Measurements from ENCODE around the gene SMAD1.

Gene SMAD1

DNA sequence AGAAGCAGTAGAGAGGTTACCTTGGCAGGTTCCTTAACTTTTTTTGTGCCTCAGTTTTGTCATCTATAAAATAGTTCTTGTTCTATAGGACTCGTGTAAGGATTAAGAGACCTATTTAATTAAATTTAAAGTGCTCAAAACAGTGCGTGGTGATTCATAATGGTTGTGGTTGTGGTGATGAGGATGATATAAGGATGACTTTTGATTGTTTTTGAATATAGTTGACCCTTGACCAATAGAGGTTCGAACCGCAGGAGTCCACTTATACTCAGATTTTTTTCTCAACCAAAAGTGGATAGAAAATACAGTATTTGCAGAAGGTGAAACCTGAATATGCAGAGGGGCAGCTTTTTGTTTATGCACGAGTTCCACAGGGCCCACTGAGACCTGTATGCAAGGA lies 14.6 kb downstream of the SMAD1 start:
- no peaks in the 10 kb centered on the region for H4K20me1 ChIP-seq (ENCODE audit: insufficient read depth)
- H3K27ac ChIP-seq = no peak overlapping the region
- H3K4me1 ChIP-seq (ENCODE audit: low read depth, poor library complexity, severe bottlenecking) = peaks cover 37% of the 10 kb centered on the region
- no peaks in the 10 kb centered on the region for H3K27me3 ChIP-seq (ENCODE audit: insufficient read depth, low read depth)
- H3K79me2 ChIP-seq (ENCODE audit: insufficient read depth, low read depth) = peaks cover 66% of the 10 kb centered on the region
- H3K4me2 ChIP-seq = no peak overlapping the region
- no peak overlapping the region for H3K4me3 ChIP-seq (IDR thresholded peaks at IDR 0.05; ENCODE audit: insufficient read depth, low read depth, low read length)
- H2AFZ ChIP-seq (ENCODE audit: low read depth) = no peak overlapping the region
- no peaks in the 10 kb centered on the region for H3K36me3 ChIP-seq (ENCODE audit: insufficient read depth)
- TF ChIP-seq, protein P1, sequence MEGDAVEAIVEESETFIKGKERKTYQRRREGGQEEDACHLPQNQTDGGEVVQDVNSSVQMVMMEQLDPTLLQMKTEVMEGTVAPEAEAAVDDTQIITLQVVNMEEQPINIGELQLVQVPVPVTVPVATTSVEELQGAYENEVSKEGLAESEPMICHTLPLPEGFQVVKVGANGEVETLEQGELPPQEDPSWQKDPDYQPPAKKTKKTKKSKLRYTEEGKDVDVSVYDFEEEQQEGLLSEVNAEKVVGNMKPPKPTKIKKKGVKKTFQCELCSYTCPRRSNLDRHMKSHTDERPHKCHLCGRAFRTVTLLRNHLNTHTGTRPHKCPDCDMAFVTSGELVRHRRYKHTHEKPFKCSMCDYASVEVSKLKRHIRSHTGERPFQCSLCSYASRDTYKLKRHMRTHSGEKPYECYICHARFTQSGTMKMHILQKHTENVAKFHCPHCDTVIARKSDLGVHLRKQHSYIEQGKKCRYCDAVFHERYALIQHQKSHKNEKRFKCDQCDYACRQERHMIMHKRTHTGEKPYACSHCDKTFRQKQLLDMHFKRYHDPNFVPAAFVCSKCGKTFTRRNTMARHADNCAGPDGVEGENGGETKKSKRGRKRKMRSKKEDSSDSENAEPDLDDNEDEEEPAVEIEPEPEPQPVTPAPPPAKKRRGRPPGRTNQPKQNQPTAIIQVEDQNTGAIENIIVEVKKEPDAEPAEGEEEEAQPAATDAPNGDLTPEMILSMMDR (conservative IDR thresholded peaks at IDR 0.05; ENCODE audit: low read depth, low read length) = no peak
- no peak overlapping the region for H3K9ac ChIP-seq

DNA sequence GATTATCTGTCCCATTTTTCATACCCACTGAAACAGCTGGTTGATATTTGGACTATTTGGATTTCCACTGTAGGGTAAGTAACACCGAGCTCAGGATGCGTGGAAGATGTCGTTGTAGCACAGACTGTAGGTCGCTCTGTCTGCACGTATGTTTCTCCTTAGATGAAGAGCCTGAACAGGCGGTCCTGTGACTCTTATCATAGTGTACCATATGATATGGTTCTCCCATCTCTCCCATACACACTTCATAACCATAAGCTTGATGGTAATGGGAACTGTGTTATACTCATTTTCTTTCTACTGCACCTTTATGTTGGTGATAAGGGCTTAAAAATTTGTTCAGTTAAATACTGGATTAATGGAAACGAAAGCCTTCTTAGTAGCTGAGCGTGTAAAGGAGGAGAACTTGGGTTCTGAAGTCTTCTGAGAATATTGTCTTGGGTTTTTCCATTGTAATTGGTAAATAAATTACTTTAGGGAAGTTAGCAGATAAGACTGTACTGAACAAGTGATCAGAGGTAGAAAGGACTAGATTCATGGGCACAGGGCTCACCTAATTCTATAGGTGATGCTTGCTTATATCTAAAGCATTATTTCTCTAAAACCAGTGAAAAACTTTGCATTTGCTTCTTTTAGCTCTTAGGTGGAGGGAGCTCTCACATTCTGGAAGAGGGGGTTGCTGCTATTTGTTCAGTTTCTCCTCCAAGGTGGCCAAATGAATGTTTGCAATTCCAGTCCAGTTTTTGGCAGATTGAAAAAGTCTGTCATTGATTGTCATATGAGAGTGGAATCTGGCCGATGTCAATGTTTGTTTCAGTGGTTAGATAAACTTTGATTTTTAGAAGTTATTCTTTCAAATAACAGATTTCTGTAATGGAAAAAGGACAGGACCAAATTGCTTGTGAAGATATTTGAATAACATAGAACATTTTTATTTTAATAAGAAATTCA lies 15.8 kb downstream of the SMAD1 start:
- Histone ChIP-seq H3K36me3 (ENCODE audit: insufficient read depth) (no peaks in the 10 kb centered on the region), H2AFZ (ENCODE audit: low read depth) (no peak overlapping the region), H3K27ac (no peak overlapping the region), H3K9ac (no peak overlapping the region), H3K4me2 (no peak overlapping the region), H3K27me3 (ENCODE audit: insufficient read depth, low read depth) (no peaks in the 10 kb centered on the region), H3K4me3 (IDR thresholded peaks at IDR 0.05; ENCODE audit: insufficient read depth, low read depth, low read length) (no peak overlapping the region), H3K4me1 (ENCODE audit: low read depth, poor library complexity, severe bottlenecking) (peaks cover 40% of the 10 kb centered on the region), H3K79me2 (ENCODE audit: insufficient read depth, low read depth) (peaks cover 71% of the 10 kb centered on the region), H4K20me1 (ENCODE audit: insufficient read depth) (no peaks in the 10 kb centered on the region)
- TF ChIP-seq, protein P1 (conservative IDR thresholded peaks at IDR 0.05; ENCODE audit: low read depth, low read length) = no peak

DNA sequence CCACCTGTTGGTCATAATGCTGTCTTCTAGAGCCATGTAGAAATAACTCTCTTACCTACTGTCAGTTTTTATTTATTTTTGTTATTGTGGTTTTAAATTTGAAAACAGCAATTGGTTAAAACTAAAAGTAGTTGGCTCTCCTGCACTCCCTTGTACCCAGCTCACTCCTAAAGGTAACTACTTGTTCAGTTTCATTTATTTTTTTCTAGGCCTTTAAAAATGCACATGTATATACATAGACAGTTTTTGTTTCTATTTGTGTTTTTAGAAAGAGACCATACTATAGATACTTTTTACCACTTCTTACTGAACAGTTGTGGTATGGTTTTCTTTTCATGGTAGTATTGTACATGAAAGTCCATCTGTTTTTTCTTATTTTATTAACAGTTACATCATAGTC lies 16.8 kb downstream of the SMAD1 start:
- no peak overlapping the region for H3K27ac ChIP-seq
- H3K36me3 ChIP-seq (ENCODE audit: insufficient read depth) = no peaks in the 10 kb centered on the region
- no peaks in the 10 kb centered on the region for H4K20me1 ChIP-seq (ENCODE audit: insufficient read depth)
- no peak overlapping the region; the same call in 1 of the 2 replicates for H3K4me2 ChIP-seq
- H3K4me3 ChIP-seq (IDR thresholded peaks at IDR 0.05; ENCODE audit: insufficient read depth, low read depth, low read length) = no peak overlapping the region
- H3K27me3 ChIP-seq (ENCODE audit: insufficient read depth, low read depth) = no peaks in the 10 kb centered on the region
- H3K4me1 ChIP-seq (ENCODE audit: low read depth, poor library complexity, severe bottlenecking) = peaks cover 35% of the 10 kb centered on the region
- peaks cover 70% of the 10 kb centered on the region; the same call in 1 of the 2 replicates for H3K79me2 ChIP-seq (ENCODE audit: insufficient read depth, low read depth)
- H2AFZ ChIP-seq (ENCODE audit: low read depth) = no peak overlapping the region
- TF ChIP-seq, protein P1 (conservative IDR thresholded peaks at IDR 0.05; ENCODE audit: low read depth, low read length) = no peak
- no peak overlapping the region for H3K9ac ChIP-seq

DNA sequence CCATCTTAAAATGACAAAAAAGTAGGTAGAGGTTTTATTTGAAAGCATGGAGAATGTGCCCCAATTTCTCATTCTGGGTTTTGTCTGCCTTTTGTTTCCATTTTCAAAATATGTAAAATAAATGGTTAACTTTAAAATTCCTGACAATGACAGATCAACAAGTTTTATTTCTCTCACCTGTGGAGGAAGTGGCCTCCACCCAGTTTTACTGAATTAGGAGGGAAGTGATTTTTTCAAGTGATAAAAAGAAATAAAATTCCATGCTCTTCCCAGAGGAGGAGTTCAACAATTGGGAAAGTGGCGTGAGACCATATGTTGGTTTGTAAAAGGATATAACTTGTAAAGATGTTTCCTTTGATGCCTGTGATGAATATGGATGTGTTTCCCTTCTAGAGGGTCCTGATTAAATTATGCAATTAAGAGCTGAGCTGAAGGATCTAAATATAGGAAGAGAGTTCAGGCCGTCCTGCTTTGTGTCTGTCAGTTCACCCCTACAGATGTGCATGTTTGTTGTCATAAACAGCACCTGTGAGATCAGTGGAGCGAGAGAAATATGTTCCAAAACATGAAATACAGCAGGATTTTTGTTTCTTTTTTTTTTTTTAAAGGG lies 19.5 kb downstream of the SMAD1 start:
- peaks cover 69% of the 10 kb centered on the region; the same call in 1 of the 2 replicates for H3K79me2 ChIP-seq (ENCODE audit: insufficient read depth, low read depth)
- H3K36me3 ChIP-seq (ENCODE audit: insufficient read depth) = no peaks in the 10 kb centered on the region
- no peak overlapping the region for H3K27ac ChIP-seq
- H3K4me2 ChIP-seq = no peak overlapping the region
- no peak overlapping the region for H3K9ac ChIP-seq
- H3K4me1 ChIP-seq (ENCODE audit: low read depth, poor library complexity, severe bottlenecking) = peaks cover 25% of the 10 kb centered on the region
- TF ChIP-seq, protein P1 (conservative IDR thresholded peaks at IDR 0.05; ENCODE audit: low read depth, low read length) = no peak
- H3K4me3 ChIP-seq (IDR thresholded peaks at IDR 0.05; ENCODE audit: insufficient read depth, low read depth, low read length) = no peak overlapping the region
- H4K20me1 ChIP-seq (ENCODE audit: insufficient read depth) = no peaks in the 10 kb centered on the region
- H2AFZ ChIP-seq (ENCODE audit: low read depth) = no peak overlapping the region
- H3K27me3 ChIP-seq (ENCODE audit: insufficient read depth, low read depth) = no peaks in the 10 kb centered on the region
